ENCODE data around the gene UNKL. TPM values are rescaled to one million over a fixed set of nuclear protein-coding genes. Genes with fewer than 3 reads are reported as not detected.

The UNKL gene
- total and polyA plus RNA-seq, 7 donors = 17.3 to 58.7 (median 32.6) TPM

GRCh38 chr16:1448536-1449116 is 34.1 kb upstream of the UNKL start:
- 93 to 94% (median 93%) methylated on average over 30 of the region's 30 CpGs for WGBS, 3 donors
- H3K27me3 ChIP-seq (ENCODE audit: insufficient read depth in 3 of 3, low read length in 2 of 3) = no peaks in the 10 kb centered on the region

GRCh38 chr16:1447965-1448364 is 33.5 kb upstream of the UNKL start:
- ATAC-seq (no peak), DNase-seq (no peak)
- no peak for TF ChIP-seq CTCF (IDR thresholded peaks at IDR 0.05)
- Histone ChIP-seq H3K9me3 (no peaks in the 10 kb centered on the region), H3K27ac (no peak overlapping the region), H3K36me3 (ENCODE audit: insufficient read depth in 1 of 2, low read depth in 1 of 2) (peaks cover 2 to 74% of the 10 kb centered on the region in 2 donors), H3K4me3 (no peak overlapping the region), H3K27me3 (ENCODE audit: insufficient read depth in 3 of 3, low read length in 2 of 3) (no peaks in the 10 kb centered on the region), H3K4me1 (no peaks in the 10 kb centered on the region)
- WGBS, 3 donors = 89 to 97% (median 91%) methylated on average over 11 of the region's 11 CpGs
- intact Hi-C loops (cut with DNase I) = no loop called here

More at GRCh38 chr16:1448536-1449116, 34.1 kb upstream of the UNKL start:
- no peak overlapping the region for H3K27ac ChIP-seq
- ATAC-seq = no peak
- intact Hi-C loops (cut with DNase I) = no loop called here
- no peak for TF ChIP-seq CTCF (IDR thresholded peaks at IDR 0.05)
- peaks cover 2 to 81% of the 10 kb centered on the region in 2 donors for H3K36me3 ChIP-seq (ENCODE audit: insufficient read depth in 1 of 2, low read depth in 1 of 2)
- no peak for DNase-seq
- no peaks in the 10 kb centered on the region for H3K4me1 ChIP-seq
- H3K9me3 ChIP-seq = no peaks in the 10 kb centered on the region
- H3K4me3 ChIP-seq = no peak overlapping the region

- Histone ChIP-seq H3K27ac (no peak overlapping the region), H3K4me3 (no peak overlapping the region), H3K4me1 (no peaks in the 10 kb centered on the region), H3K9me3 (no peaks in the 10 kb centered on the region), H3K27me3 (ENCODE audit: insufficient read depth in 3 of 3, low read length in 2 of 3) (no peaks in the 10 kb centered on the region), H3K36me3 (ENCODE audit: insufficient read depth in 1 of 2, low read depth in 1 of 2) (peaks cover 0 to 60% of the 10 kb centered on the region in 2 donors)
- whole genome bisulfite sequencing, 3 donors = 90 to 92% (median 91%) methylated on average over 31 to 41 of the region's 41 CpGs
- TF ChIP-seq CTCF (IDR thresholded peaks at IDR 0.05) = no peak
- ATAC-seq (no peak), DNase-seq (no peak)
- intact Hi-C loops (cut with DNase I) = no loop called here
Observed at GRCh38 chr16:1446296-1447080, 32.0 kb upstream of the UNKL start.

- intact Hi-C loops (cut with DNase I) = no loop called here
- 87 to 90% (median 89%) methylated on average over 23 to 25 of the region's 25 CpGs for WGBS, 3 donors
- no peak overlapping the region for H3K27ac ChIP-seq
- no peak for DNase-seq
- peaks cover 0 to 51% of the 10 kb centered on the region in 2 donors for H3K36me3 ChIP-seq (ENCODE audit: insufficient read depth in 1 of 2, low read depth in 1 of 2)
- no peaks in the 10 kb centered on the region for H3K4me1 ChIP-seq
- no peak overlapping the region for H3K4me3 ChIP-seq
- no peak for TF ChIP-seq CTCF (IDR thresholded peaks at IDR 0.05)
- H3K9me3 ChIP-seq = no peaks in the 10 kb centered on the region
- no peak for ATAC-seq
- no peaks in the 10 kb centered on the region for H3K27me3 ChIP-seq (ENCODE audit: insufficient read depth in 3 of 3, low read length in 2 of 3)
Observed at GRCh38 chr16:1445518-1446203, 31.2 kb upstream of the UNKL start.

Measured in psoas muscle (tissue), 8 donors.